Measurements from ENCODE around the gene MCU.
A peak's percentile ranks its signal among the peaks of the same experiment; 100 is the strongest.
"Not testable (repeated sequence)": the region's sequence is repeated elsewhere in the genome, so short reads cannot be mapped to it uniquely, and the experiment has no call there.

The MCU gene

DNA sequence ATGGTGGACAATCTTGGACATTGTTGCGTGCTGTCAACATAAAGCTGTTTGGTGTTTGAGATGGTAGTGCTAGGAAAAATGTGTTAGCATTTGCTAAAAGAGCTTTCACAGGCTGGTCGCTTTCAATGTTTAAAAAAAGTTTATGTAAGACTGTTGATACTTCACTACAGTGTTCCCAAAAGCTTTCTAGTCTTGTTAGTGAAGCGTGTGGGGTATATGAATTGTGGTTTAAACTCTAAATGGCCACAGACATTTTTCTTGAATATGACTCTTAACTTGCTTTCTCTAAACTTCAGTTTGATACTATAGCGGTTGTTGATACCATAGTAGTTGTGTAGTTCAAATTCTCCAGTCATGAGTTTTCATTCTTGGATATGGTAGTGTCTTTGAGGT, 44.9 kb downstream of the MCU start:
- TF ChIP-seq, protein P1, sequence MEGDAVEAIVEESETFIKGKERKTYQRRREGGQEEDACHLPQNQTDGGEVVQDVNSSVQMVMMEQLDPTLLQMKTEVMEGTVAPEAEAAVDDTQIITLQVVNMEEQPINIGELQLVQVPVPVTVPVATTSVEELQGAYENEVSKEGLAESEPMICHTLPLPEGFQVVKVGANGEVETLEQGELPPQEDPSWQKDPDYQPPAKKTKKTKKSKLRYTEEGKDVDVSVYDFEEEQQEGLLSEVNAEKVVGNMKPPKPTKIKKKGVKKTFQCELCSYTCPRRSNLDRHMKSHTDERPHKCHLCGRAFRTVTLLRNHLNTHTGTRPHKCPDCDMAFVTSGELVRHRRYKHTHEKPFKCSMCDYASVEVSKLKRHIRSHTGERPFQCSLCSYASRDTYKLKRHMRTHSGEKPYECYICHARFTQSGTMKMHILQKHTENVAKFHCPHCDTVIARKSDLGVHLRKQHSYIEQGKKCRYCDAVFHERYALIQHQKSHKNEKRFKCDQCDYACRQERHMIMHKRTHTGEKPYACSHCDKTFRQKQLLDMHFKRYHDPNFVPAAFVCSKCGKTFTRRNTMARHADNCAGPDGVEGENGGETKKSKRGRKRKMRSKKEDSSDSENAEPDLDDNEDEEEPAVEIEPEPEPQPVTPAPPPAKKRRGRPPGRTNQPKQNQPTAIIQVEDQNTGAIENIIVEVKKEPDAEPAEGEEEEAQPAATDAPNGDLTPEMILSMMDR (IDR thresholded peaks at IDR 0.05; ENCODE audit: low read length, missing control alignments), result no peak
- DNase-seq (ENCODE audit: low read depth), result no peak
- no peak overlapping the region for H3K4me3 ChIP-seq (replicated peaks; ENCODE audit: low read depth, low read length)

DNA sequence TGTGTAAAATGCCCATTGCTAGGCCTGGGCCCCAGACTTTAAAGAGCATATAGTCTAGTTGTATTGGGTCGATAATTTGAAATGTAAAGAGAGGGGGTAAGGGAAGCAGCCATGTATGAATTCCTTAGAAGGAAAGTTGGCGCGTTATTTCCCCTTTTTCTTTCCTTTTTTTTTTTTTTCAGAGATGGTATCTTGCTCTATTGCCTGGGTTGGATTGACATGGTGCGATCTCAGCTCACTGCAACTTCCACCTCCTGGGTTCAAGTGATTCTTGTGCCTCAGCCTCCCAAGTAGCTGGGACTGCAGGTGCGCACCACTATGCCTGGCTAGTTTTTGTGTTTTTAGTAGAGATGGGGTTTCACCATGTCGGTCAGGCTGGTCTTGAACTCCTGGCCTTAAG, 45.4 kb downstream of the MCU start:
- not testable (repeated sequence) for DNase-seq (ENCODE audit: low read depth); H3K4me3 ChIP-seq (replicated peaks; ENCODE audit: low read depth, low read length)

DNA sequence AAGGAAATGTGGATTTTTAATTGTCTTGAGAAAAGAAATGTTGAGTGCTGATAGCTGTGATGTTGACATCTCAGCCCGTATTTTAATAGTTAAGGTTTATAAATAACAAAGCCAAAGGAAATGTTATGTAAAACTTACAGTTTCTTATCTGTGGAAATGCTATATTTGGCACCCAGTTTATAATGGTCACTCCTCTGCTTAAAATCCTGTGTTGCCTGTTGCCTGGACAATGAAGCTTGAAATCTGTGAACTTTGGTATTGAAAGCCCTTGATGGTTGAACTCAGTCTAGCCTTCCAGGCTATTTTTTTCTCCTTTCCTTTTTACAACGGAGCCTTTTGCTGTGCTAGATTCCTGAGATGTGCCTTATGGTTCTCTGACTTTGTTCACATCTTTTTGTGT, 46.5 kb downstream of the MCU start:
- DNase-seq (ENCODE audit: low read depth), result peak; percentile 79
- no peak overlapping the region for H3K4me3 ChIP-seq (replicated peaks; ENCODE audit: low read depth, low read length)
- TF ChIP-seq, protein P1 (IDR thresholded peaks at IDR 0.05; ENCODE audit: low read length, missing control alignments), result no peak

DNA sequence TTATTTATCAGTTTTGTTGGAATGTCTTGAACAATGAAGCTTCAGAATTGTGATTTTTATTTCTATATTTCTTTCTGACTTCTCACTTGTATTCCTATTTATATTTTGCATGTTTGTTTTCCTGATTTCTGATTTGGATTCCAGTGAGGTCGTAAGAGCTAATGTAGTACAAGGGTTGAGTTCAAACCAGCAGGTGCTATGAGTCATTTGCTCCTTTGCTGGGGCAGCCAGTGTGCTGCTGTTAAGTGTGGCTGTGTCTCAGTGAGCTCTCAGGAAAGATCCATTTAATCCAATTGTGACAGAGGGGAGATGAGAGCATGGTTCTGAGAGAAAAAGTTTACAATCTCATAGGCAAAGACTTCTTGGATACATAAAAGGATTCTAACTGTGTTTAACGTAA, 48.6 kb downstream of the MCU start:
- TF ChIP-seq, protein P1 (IDR thresholded peaks at IDR 0.05; ENCODE audit: low read length, missing control alignments), result no peak
- peak; percentile 42 for DNase-seq (ENCODE audit: low read depth)
- no peak overlapping the region for H3K4me3 ChIP-seq (replicated peaks; ENCODE audit: low read depth, low read length)

DNA sequence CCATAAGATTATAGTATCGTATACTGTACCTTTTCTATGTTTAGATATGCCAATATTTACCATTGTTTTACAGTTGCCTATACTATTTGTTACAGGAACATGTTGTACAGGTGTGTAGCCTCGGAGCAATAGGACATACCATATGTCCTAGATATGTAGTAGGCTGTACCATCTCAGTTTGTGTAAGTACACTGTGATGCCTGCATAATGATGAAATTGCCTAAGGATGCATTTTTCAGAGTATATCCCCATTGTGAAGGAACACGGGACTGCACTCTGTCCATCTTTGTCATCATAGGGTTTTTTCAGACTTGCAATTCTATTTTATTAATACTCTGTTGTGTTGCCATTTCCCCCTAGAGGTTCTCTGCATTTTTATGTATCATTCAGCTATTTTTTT, 50.1 kb downstream of the MCU start:
- TF ChIP-seq, protein P1 (IDR thresholded peaks at IDR 0.05; ENCODE audit: low read length, missing control alignments), result no peak
- H3K4me3 ChIP-seq (replicated peaks; ENCODE audit: low read depth, low read length), result no peak overlapping the region
- no peak for DNase-seq (ENCODE audit: low read depth)

DNA sequence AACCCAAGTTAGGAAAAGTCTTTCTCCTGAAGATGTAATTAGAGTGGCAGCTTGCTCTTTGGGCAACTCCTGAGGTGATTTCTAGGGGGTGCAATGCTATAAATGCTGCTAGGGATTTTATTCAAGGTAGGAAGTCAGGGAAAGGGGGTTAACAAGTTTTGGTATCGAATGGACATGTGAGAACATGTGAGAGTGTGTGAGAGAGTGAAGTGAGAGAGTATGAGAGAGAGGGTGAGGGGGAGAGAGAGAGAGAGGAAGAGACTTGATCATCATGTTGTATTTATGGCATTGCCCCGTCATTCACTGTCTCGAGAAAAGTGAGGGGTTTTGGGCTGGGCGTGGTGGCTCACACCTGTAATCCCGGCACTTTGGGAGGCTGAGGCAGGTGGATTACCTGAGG, 50.9 kb downstream of the MCU start:
- TF ChIP-seq, protein P1 (IDR thresholded peaks at IDR 0.05; ENCODE audit: low read length, missing control alignments), result no peak

DNA sequence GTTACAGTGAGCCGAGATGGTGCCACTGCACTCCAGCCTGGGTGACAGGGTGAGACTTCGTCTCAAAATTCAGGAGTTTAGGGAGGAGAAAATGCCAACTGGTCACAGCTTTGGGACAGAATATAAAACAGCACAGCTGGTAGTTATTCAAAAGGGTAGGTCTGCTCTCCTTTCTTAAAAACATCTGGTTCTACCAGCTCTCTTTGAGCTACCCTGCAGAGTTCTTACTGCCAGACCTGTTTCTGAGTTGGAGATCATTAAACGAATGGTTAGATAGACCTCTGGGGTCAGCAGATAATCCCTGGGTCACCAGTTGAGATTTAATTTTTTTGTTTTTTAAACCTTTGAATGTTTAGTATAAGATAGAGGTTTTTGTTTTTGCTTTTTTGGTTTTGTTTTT, 52.6 kb downstream of the MCU start:
- TF ChIP-seq, protein P1 (IDR thresholded peaks at IDR 0.05; ENCODE audit: low read length, missing control alignments), result no peak
- DNase-seq (ENCODE audit: low read depth), result no peak
- no peak overlapping the region for H3K4me3 ChIP-seq (replicated peaks; ENCODE audit: low read depth, low read length)

More for the DNA sequence above, 50.9 kb downstream of the MCU start:
- DNase-seq (ENCODE audit: low read depth), result no peak
- H3K4me3 ChIP-seq (replicated peaks; ENCODE audit: low read depth, low read length), result no peak overlapping the region

Measured in fibroblast of pulmonary artery (primary cell).